Liver (tissue), 9 donors: Measurements from ENCODE around the gene XKR8. TPM values are rescaled to one million over a fixed set of nuclear protein-coding genes. Genes with fewer than 3 reads are reported as not detected.

Experiments used
- DNase-seq: peaks from one replicate; pipeline ENCODE4 v3.0.0-alpha.2; 2017; ENCODE audit warnings: low spot score
- H3K27ac ChIP-seq, 2 donors: one replicate each; pipeline ENCODE4 v1.7.0; 2013; ENCODE audit warnings: inconsistent platforms in 2 of 2, low read length in 2 of 2, control low read depth in 1 of 2, low read depth in 1 of 2, mild to moderate bottlenecking in 1 of 2
- H3K27me3 ChIP-seq, 4 donors: one replicate each; pipeline versions ENCODE4 v1.6.1 to v1.7.0; 2013; ENCODE audit warnings: low read length in 3 of 4, inconsistent platforms in 1 of 4, mild to moderate bottlenecking in 1 of 4, moderate library complexity in 1 of 4; ENCODE audit not compliant: control insufficient read depth in 4 of 4, insufficient read depth in 4 of 4
- H3K36me3 ChIP-seq, 4 donors: one replicate each; pipeline versions ENCODE4 v1.6.1 to v1.7.0; 2013; ENCODE audit warnings: low read length in 3 of 4, mild to moderate bottlenecking in 3 of 4, low read depth in 1 of 4, moderate library complexity in 1 of 4; ENCODE audit not compliant: control insufficient read depth in 4 of 4, insufficient read depth in 3 of 4
- H3K4me1 ChIP-seq, 4 donors: one replicate each; pipeline versions ENCODE4 v1.6.1 to v1.7.0; 2013; ENCODE audit warnings: low read length in 3 of 4, mild to moderate bottlenecking in 3 of 4, moderate library complexity in 1 of 4; ENCODE audit not compliant: control insufficient read depth in 4 of 4, insufficient read depth in 4 of 4
- H3K4me3 ChIP-seq, 3 donors: one replicate each; pipeline versions ENCODE4 v1.6.1 to v1.7.0; 2013; ENCODE audit warnings: low read length in 3 of 3, control low read depth in 1 of 3, low read depth in 1 of 3, mild to moderate bottlenecking in 1 of 3
- H3K9ac ChIP-seq, 2 donors: one replicate each; pipeline ENCODE4 v1.7.0; 2013; ENCODE audit warnings: low read length in 2 of 2, mild to moderate bottlenecking in 2 of 2, moderate library complexity in 2 of 2, control low read depth in 1 of 2, low read depth in 1 of 2
- H3K9me3 ChIP-seq, 4 donors: one replicate each; pipeline versions ENCODE4 v1.6.1 to v1.7.0; 2013; ENCODE audit warnings: low read length in 3 of 4; ENCODE audit not compliant: control insufficient read depth in 4 of 4
- CTCF ChIP-seq: fragments of 150-350 bp; IDR thresholded peaks from 2 replicates; pipeline ENCODE4 v1.5.1; 2017; ENCODE audit warnings: improper control_type of control experiment, low read depth, low read length; ENCODE audit not compliant: missing input control
- FOXA1 ChIP-seq: IDR thresholded peaks from 2 replicates; pipeline ENCODE4 v1.6.1; 2016; ENCODE audit warnings: antibody characterized with exemption
- FOXA2 ChIP-seq: IDR thresholded peaks from 2 replicates; pipeline ENCODE4 v1.6.1; 2016; ENCODE audit warnings: antibody characterized with exemption
- GABPA ChIP-seq, 2 donors: IDR thresholded peaks in 1 of 2; conservative IDR thresholded peaks in 1 of 2; 2 replicates each; pipeline ENCODE4 v1.6.1; 2016; ENCODE audit warnings: antibody characterized with exemption in 2 of 2, mild to moderate bottlenecking in 1 of 2, moderate library complexity in 1 of 2
- HNF4A ChIP-seq, 2 donors: conservative IDR thresholded peaks; 2 replicates each; pipeline ENCODE4 v1.6.1; 2016; ENCODE audit warnings: antibody characterized with exemption in 2 of 2, mild to moderate bottlenecking in 2 of 2
- JUND ChIP-seq, 2 donors: IDR thresholded peaks; 2 replicates each; pipeline ENCODE4 v1.6.1; 2016; ENCODE audit warnings: antibody characterized with exemption in 2 of 2
- MAX ChIP-seq: IDR thresholded peaks from 2 replicates; pipeline ENCODE4 v1.6.1; 2016; ENCODE audit warnings: antibody characterized with exemption
- NR2F2 ChIP-seq: IDR thresholded peaks from 2 replicates; pipeline ENCODE4 v1.6.1; 2016; ENCODE audit warnings: antibody characterized with exemption
- REST ChIP-seq: IDR thresholded peaks from 2 replicates; pipeline ENCODE4 v1.6.1; 2016; ENCODE audit warnings: antibody characterized with exemption, mild to moderate bottlenecking
- RXRA ChIP-seq, 2 donors: IDR thresholded peaks; 2 replicates each; pipeline ENCODE4 v1.6.1; 2017 to 2018; ENCODE audit warnings: antibody characterized with exemption in 2 of 2, mild to moderate bottlenecking in 1 of 2
- SP1 ChIP-seq: IDR thresholded peaks from 2 replicates; pipeline ENCODE4 v1.6.1; 2018; ENCODE audit warnings: antibody characterized with exemption, mild to moderate bottlenecking
- TAF1 ChIP-seq: conservative IDR thresholded peaks from 2 replicates; pipeline ENCODE4 v1.6.1; 2016; ENCODE audit warnings: antibody characterized with exemption, mild to moderate bottlenecking
- ZBTB33 ChIP-seq: IDR thresholded peaks from 2 replicates; pipeline ENCODE4 v1.6.1; 2016; ENCODE audit warnings: antibody characterized with exemption
- WGBS: extraction: QIAGEN DNeasy Blood & Tissue Kit; methylation state at CpG from one replicate; pipeline ENCODE4 v1.1.7; 2013; 5-methylcytosine and 5-hydroxymethylcytosine counted together
- polyA plus RNA-seq, 2 donors: library from polyadenylated mRNA; stranded (reverse) in 1 of 2; unstranded in 1 of 2; fragments of 200-250 nt in 1 of 2; fragments of >200 nt in 1 of 2; fragmentation: Nextera tagmentation in 1 of 2; extraction: Ambion mirVana in 1 of 2; gene quantifications; one replicate each; pipeline versions ENCODE4 v1.2.1 to v1.2.3, GENCODE V29; 2013 to 2015
- total RNA-seq, 2 donors: library from RNA; depleted of rRNA; stranded (reverse); fragments of >200 nt; gene quantifications; one replicate each; pipeline ENCODE4 v1.2.3, GENCODE V29; 2014
- donor health status: healthy.
- donor health status: healthy.
- donor health status: healthy.
- donor health status: healthy.
- donor health status: healthy.

Gene XKR8
- total and polyA plus RNA-seq, 4 donors = 4.9 to 8.1 (median 6.2) TPM

GRCh38 chr1:27954186-27954585 is 5.6 kb upstream of the XKR8 start:
- Histone ChIP-seq H3K9ac (no peak overlapping the region), H3K27ac (no peak overlapping the region), H3K27me3 (no peaks in the 10 kb centered on the region), H3K4me3 (no peak overlapping the region), H3K4me1 (peaks cover 1 to 40% (median 31%) of the 10 kb centered on the region in 4 donors), H3K9me3 (no peaks in the 10 kb centered on the region), H3K36me3 (no peaks in the 10 kb centered on the region)
- no peak for TF ChIP-seq FOXA2
- TF ChIP-seq SP1 = no peak
- no peak for TF ChIP-seq REST
- no peak for TF ChIP-seq CTCF
- no peak for DNase-seq
- 95% methylated on average over 10 of the region's 10 CpGs for WGBS

- H3K4me3 ChIP-seq = no peak overlapping the region
- H3K27me3 ChIP-seq = no peaks in the 10 kb centered on the region
- no peak for DNase-seq
- no peak overlapping the region for H3K9ac ChIP-seq
- H3K9me3 ChIP-seq = no peaks in the 10 kb centered on the region
- no peak overlapping the region for H3K27ac ChIP-seq
- peaks cover 1 to 34% (median 25%) of the 10 kb centered on the region in 4 donors for H3K4me1 ChIP-seq
- TF ChIP-seq NR2F2 (no peak), GABPA (IDR thresholded peaks at IDR 0.05 in 1 of 2, conservative IDR thresholded peaks at IDR 0.05 in 1 of 2) (no peak), TAF1 (no peak), JUND (IDR thresholded peaks at IDR 0.05) (no peak), FOXA1 (no peak), MAX (no peak), FOXA2 (no peak), SP1 (no peak), ZBTB33 (no peak), CTCF (no peak), RXRA (IDR thresholded peaks at IDR 0.05) (no peak), HNF4A (conservative IDR thresholded peaks at IDR 0.05) (no peak)
- no peaks in the 10 kb centered on the region for H3K36me3 ChIP-seq
- 95% methylated on average over 6 of the region's 6 CpGs for WGBS
These were observed 4.7 kb upstream of the XKR8 start for GRCh38 chr1:27955076-27955475.
